A673 (cell line): ENCODE measurements around the gene CDC42BPA. TPM values are rescaled to one million over a fixed set of nuclear protein-coding genes. Genes with fewer than 3 reads are reported as not detected.

Experiments used
- BruUV-seq: library from RNA; stranded (reverse); fragments of 400-500 nt; replicated peaks from 2 replicates; lab custom pipeline; 2021; lab: Mats Ljungman, UMichigan
- CTCF ChIA-PET: fragments of 300-600 bp; sonication (Branson Sonifier 250); formaldehyde crosslinking; loops from one replicate; lab custom pipeline; 2022; ENCODE audit warnings: antibody characterized with exemption; lab: Charles Lee
- POLR2A ChIA-PET: fragments of 300-600 bp; sonication (Branson Sonifier 250); formaldehyde crosslinking; loops from one replicate; lab custom pipeline; 2022; ENCODE audit warnings: antibody characterized with exemption; ENCODE audit not compliant: low non-redundant PET; lab: Charles Lee
- DNase-seq: peaks from one replicate; pipeline ENCODE4 v3.0.0-alpha.2; 2015; ENCODE audit warnings: low spot score
- H3K27ac ChIP-seq: fragments of 200-600 bp; sonication (generic); 2 replicates; pipeline ENCODE4 v1.5.1; 2016; ENCODE audit warnings: mixed run types, low read depth, mild to moderate bottlenecking, mixed read lengths, antibody characterized with exemption, low read length; ENCODE audit not compliant: poor library complexity, severe bottlenecking
- H3K27me3 ChIP-seq: fragments of 200-600 bp; sonication (generic); replicated peaks from 2 replicates; pipeline ENCODE4 v1.6.1; 2017; ENCODE audit warnings: mixed run types, low read depth, mild to moderate bottlenecking, mixed read lengths, antibody characterized with exemption, low read length; ENCODE audit not compliant: insufficient read depth, poor library complexity
- H3K36me3 ChIP-seq: fragments of 200-600 bp; sonication (generic); 2 replicates; pipeline ENCODE4 v1.6.1; 2016; ENCODE audit warnings: mixed run types, mild to moderate bottlenecking, mixed read lengths, antibody characterized with exemption, low read length; ENCODE audit not compliant: insufficient read depth, poor library complexity, severe bottlenecking
- H3K4me1 ChIP-seq: fragments of 200-600 bp; sonication (generic); 2 replicates; pipeline ENCODE4 v1.6.1; 2017; ENCODE audit warnings: mixed run types, mild to moderate bottlenecking, mixed read lengths, antibody characterized with exemption, low read length; ENCODE audit not compliant: insufficient read depth, poor library complexity, severe bottlenecking
- H3K4me3 ChIP-seq: fragments of 200-600 bp; sonication (generic); 2 replicates; pipeline ENCODE4 v1.5.1; 2016; ENCODE audit warnings: low read depth, mixed run types, mild to moderate bottlenecking, mixed read lengths, low read length; ENCODE audit not compliant: poor library complexity, severe bottlenecking
- H3K9me3 ChIP-seq: fragments of 200-600 bp; sonication (generic); 2 replicates; pipeline ENCODE4 v1.6.1; 2016; ENCODE audit warnings: mixed run types, low read depth, mild to moderate bottlenecking, mixed read lengths, antibody characterized with exemption, low read length; ENCODE audit not compliant: poor library complexity, severe bottlenecking
- EZH2 ChIP-seq: fragments of 200-600 bp; sonication (generic); IDR thresholded peaks from 2 replicates; pipeline ENCODE4 v1.6.1; 2017; ENCODE audit warnings: borderline replicate concordance, low read depth, mild to moderate bottlenecking, mixed read lengths, antibody characterized with exemption, low read length; ENCODE audit not compliant: poor library complexity, severe bottlenecking
- intact Hi-C: fragments of 100-400 bp; cut with micrococcal nuclease; formaldehyde crosslinking; loops from one replicate; pipeline ENCODE4 v1.10.0; 2022; ENCODE audit not compliant: unreplicated experiment
- total RNA-seq: library from RNA; stranded (reverse); gene quantifications from 2 replicates; pipeline ENCODE4 v1.2.3, GENCODE V29; 2021
- TF ChIP-seq, protein P1 (sequence below): fragments of 300-800, 200-600 bp; sonication (generic); conservative IDR thresholded peaks from 2 replicates; pipeline ENCODE4 v1.5.1; 2017; ENCODE audit warnings: low read depth, mild to moderate bottlenecking, antibody characterized with exemption, low read length, moderate library complexity, mixed read lengths

Gene CDC42BPA
- total RNA-seq, 1 experiment from 2014 or later, result 21.7 TPM

DNA sequence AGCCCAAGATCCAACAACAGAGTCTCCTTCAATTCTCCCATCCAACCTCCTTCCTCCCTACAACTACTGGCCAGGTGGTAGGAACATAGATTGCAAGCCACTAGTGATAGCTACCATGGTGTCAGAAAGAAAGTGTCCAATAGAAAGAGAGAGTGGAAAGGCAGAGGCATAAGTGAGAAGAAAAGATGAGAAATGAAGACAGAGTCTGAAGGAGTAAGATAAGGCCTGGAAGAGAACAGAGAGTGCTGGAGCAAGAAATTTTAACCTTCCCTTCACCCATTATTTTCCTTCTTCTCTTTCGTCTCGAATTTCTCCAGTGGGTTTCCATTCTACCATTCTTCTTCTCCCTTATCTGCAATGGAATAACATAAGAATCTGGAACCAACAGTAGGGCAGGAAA is 57.9 kb downstream of the CDC42BPA start:
- BruUV-seq, result no TSS peak
- Histone ChIP-seq H3K4me1 (no peaks in the 10 kb centered on the region), H3K4me3 (no peak overlapping the region), H3K27me3 (no peaks in the 10 kb centered on the region), H3K9me3 (no peaks in the 10 kb centered on the region), H3K36me3 (no peaks in the 10 kb centered on the region), H3K27ac (no peak overlapping the region)
- CTCF ChIA-PET, result no interaction called here
- TF ChIP-seq EZH2, result no peak
- TF ChIP-seq, protein P1, sequence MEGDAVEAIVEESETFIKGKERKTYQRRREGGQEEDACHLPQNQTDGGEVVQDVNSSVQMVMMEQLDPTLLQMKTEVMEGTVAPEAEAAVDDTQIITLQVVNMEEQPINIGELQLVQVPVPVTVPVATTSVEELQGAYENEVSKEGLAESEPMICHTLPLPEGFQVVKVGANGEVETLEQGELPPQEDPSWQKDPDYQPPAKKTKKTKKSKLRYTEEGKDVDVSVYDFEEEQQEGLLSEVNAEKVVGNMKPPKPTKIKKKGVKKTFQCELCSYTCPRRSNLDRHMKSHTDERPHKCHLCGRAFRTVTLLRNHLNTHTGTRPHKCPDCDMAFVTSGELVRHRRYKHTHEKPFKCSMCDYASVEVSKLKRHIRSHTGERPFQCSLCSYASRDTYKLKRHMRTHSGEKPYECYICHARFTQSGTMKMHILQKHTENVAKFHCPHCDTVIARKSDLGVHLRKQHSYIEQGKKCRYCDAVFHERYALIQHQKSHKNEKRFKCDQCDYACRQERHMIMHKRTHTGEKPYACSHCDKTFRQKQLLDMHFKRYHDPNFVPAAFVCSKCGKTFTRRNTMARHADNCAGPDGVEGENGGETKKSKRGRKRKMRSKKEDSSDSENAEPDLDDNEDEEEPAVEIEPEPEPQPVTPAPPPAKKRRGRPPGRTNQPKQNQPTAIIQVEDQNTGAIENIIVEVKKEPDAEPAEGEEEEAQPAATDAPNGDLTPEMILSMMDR, result no peak
- DNase-seq, result no peak
- POLR2A ChIA-PET, result no interaction called here
- intact Hi-C loops, result no loop called here

DNA sequence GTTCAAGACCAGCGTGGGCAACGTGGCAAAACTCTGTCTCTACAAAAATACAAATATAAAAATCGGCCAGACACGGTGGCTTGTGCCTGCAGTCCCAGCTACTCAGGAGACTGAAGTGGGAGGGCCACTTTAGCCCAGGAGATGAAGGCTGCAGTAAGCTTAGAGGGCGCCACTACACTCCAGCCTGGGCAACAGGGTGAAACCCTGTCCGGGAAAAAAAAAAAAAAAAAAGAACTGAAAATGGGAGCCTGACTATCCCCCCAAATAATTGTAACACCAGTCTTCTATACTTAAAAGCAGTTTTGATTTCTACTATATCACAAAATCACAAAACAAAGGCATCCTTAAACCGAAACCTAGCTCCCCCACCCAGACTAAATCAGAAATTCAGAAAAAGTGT is 60.3 kb downstream of the CDC42BPA start:
- ChIA-PET POLR2A (no interaction called here), CTCF (no interaction called here)
- Histone ChIP-seq H3K4me1 (no peaks in the 10 kb centered on the region), H3K27ac (no peak overlapping the region), H3K36me3 (no peaks in the 10 kb centered on the region), H3K9me3 (no peaks in the 10 kb centered on the region), H3K4me3 (no peak overlapping the region), H3K27me3 (no peaks in the 10 kb centered on the region)
- TF ChIP-seq, protein P1, result 0 out of 2 replicates have a peak, but pooled peaks have one; percentile 28
- no peak for TF ChIP-seq EZH2
- DNase-seq, result no peak
- BruUV-seq, result no TSS peak
- intact Hi-C loops, result no loop called here

DNA sequence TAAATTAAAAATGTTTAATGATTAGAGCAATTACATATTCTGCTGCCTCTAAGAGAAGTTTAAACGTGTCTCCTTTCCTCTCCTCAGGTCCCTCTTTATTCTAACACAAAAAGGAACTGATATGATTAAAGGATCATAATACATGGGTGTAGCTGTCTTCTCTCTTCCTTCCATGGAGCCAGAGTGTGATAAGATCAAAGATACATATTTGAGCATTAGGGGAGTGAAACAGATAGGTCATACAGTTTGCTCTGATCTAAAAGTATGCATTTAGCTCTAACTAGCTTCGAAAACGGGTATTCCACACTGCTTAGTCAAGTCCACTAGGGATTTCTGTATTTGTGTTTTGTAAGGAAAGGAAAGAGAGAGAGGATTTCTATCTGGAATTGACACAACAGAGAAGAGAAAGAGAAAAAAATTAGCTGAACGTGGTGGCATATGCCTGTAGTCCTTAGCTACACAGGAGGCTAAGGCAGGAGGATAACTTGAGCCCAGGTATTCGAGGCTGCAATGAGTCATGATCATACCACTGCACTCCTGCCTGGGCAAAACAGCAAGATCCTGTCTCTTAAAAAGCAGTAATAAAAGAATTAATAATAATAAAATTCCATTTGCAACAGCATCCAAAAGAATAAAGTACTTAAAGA is 63.1 kb downstream of the CDC42BPA start:
- BruUV-seq, result no TSS peak
- Histone ChIP-seq H3K27ac (no peak overlapping the region), H3K36me3 (no peaks in the 10 kb centered on the region), H3K9me3 (no peaks in the 10 kb centered on the region), H3K27me3 (no peaks in the 10 kb centered on the region), H3K4me1 (no peaks in the 10 kb centered on the region), H3K4me3 (no peak overlapping the region)
- POLR2A ChIA-PET, result no interaction called here
- intact Hi-C loops, result no loop called here
- CTCF ChIA-PET, result no interaction called here
- TF ChIP-seq, protein P1, result no peak
- no peak for TF ChIP-seq EZH2
- no peak for DNase-seq
